Measurements from ENCODE around the gene IFITM1. TPM values are rescaled to one million over a fixed set of nuclear protein-coding genes. Genes with fewer than 3 reads are reported as not detected.

The IFITM1 gene
- total and polyA plus RNA-seq, 9 of the 15 experiments (the other 6 are each of a cell fraction or from before 2014, with no cell fraction given), result 691 to 5,579 (median 974) TPM

- TF ChIP-seq THRA (IDR thresholded peaks at IDR 0.05) (no peak), SRSF9 (IDR thresholded peaks at IDR 0.05; ENCODE audit: borderline replicate concordance, low read depth, low read length) (no peak), HDAC8 (tag; IDR thresholded peaks at IDR 0.05) (no peak), HCFC1 (IDR thresholded peaks at IDR 0.05; ENCODE audit: low read depth, low read length) (no peak), ARID4B (CRISPR knock-in tag; IDR thresholded peaks at IDR 0.05) (peak; percentile 45; the same call in 1 of the 2 replicates), ZNF707 (CRISPR knock-in tag; conservative IDR thresholded peaks at IDR 0.05) (no peak), ZNF766 (CRISPR knock-in tag; conservative IDR thresholded peaks at IDR 0.05) (peak; percentile 20; the same call in 1 of the 2 replicates), ZNF143 (CRISPR knock-in tag; IDR thresholded peaks at IDR 0.05) (no peak; the same call in 1 of the 2 replicates), COPS2 (conservative IDR thresholded peaks at IDR 0.05) (no peak), BHLHE40 (IDR thresholded peaks at IDR 0.05; ENCODE audit: low read length) (peak; percentile 84), KLF16 (IDR thresholded peaks at IDR 0.05) (no peak), EP300 (IDR thresholded peaks at IDR 0.05; ENCODE audit: low read length) (no peak), SRSF1 (IDR thresholded peaks at IDR 0.05; ENCODE audit: low read depth, low read length) (0 out of 2 replicates have a peak, but pooled peaks have one; percentile 50), RBM17 (IDR thresholded peaks at IDR 0.05; ENCODE audit: borderline replicate concordance, low read depth, low read length) (no peak), ATF3 (IDR thresholded peaks at IDR 0.05) (no peak), ATF3 (CRISPR knock-in tag; conservative IDR thresholded peaks at IDR 0.05) (no peak), E2F5 (CRISPR knock-in tag; IDR thresholded peaks at IDR 0.05) (no peak), ZFPM2 (CRISPR knock-in tag; IDR thresholded peaks at IDR 0.05) (no peak), ZNF778 (CRISPR knock-in tag; IDR thresholded peaks at IDR 0.05) (no peak), POLR2AphosphoS5 (IDR thresholded peaks at IDR 0.05; ENCODE audit: control insufficient read depth, insufficient read depth, low read depth, low read length) (no peak), RNF2 (IDR thresholded peaks at IDR 0.05) (peak; percentile 46; the same call in 1 of the 2 replicates), ZNF780A (CRISPR knock-in tag; IDR thresholded peaks at IDR 0.05) (no peak), GATA2 (CRISPR knock-in tag; IDR thresholded peaks at IDR 0.05) (no peak)
These were observed 2.3 kb downstream of the IFITM1 start (continued) for GRCh38 chr11:316031-316701.

Data from K562 (cell line).